Upper lobe of left lung (tissue), 6 donors: ENCODE data around the gene USP32. TPM values are rescaled to one million over a fixed set of nuclear protein-coding genes. Genes with fewer than 3 reads are reported as not detected.

Source experiments
- ATAC-seq, 2 donors: fragments of 200-7000 bp; cut with Tn5 transposase; one replicate each; pipeline ENCODE4 v1.9.1; 2022; ENCODE audit warnings: mild to moderate bottlenecking in 2 of 2, moderate library complexity in 2 of 2; ENCODE audit not compliant: low FRiP score in 2 of 2
- DNase-seq, 2 donors: peaks; one replicate each; pipeline ENCODE4 v3.0.0-alpha.2; 2019 to 2020
- H3K27ac ChIP-seq, 4 donors: fragments of 200-600 bp; sonication (generic); one replicate each; pipeline ENCODE4 v1.5.1; 2016 to 2019
- H3K27me3 ChIP-seq, 4 donors: fragments of 200-600 bp; sonication (generic); one replicate each; pipeline ENCODE4 v1.5.1; 2017 to 2019
- H3K36me3 ChIP-seq, 4 donors: fragments of 200-600 bp; sonication (generic); one replicate each; pipeline ENCODE4 v1.5.1; 2016 to 2019
- H3K4me1 ChIP-seq, 4 donors: fragments of 200-600 bp; sonication (generic); one replicate each; pipeline ENCODE4 v1.5.1; 2018 to 2019
- H3K4me3 ChIP-seq, 4 donors: fragments of 200-600 bp; sonication (generic); one replicate each; pipeline ENCODE4 v1.5.1; 2017 to 2019; ENCODE audit warnings: mild to moderate bottlenecking in 2 of 4, moderate library complexity in 1 of 4
- H3K9me3 ChIP-seq, 4 donors: fragments of 200-600 bp; sonication (generic); one replicate each; pipeline ENCODE4 v1.5.1; 2018 to 2019
- EP300 ChIP-seq, 4 donors: sonication (generic); formaldehyde crosslinking; IDR thresholded peaks; one replicate each; pipeline ENCODE4 v1.5.1; 2017; ENCODE audit warnings: antibody characterized with exemption in 4 of 4, control low read depth in 2 of 4
- POLR2A ChIP-seq, 4 donors: fragments of 450-650 bp; IDR thresholded peaks; one replicate each; pipeline ENCODE4 v1.5.1; 2016 to 2017; ENCODE audit warnings: antibody characterized with exemption in 4 of 4, mild to moderate bottlenecking in 2 of 4
- POLR2AphosphoS5 ChIP-seq, 2 donors: sonication (generic); formaldehyde crosslinking; IDR thresholded peaks; one replicate each; pipeline ENCODE4 v1.5.1; 2017; ENCODE audit warnings: antibody characterized with exemption in 2 of 2
- WGBS, 2 donors: methylation state at CpG; one replicate each; pipeline ENCODE4 v1.1.5; 2017 to 2018; 5-methylcytosine and 5-hydroxymethylcytosine counted together
- total RNA-seq, 6 donors: library from RNA; depleted of rRNA in 4 of 6; stranded (reverse); fragments of >200 nt in 4 of 6; gene quantifications; one replicate each; pipeline versions ENCODE4 v1.1.0 to v1.2.1, GENCODE V29; 2016 to 2021
- TF ChIP-seq, protein P1 (sequence below), 6 experiments: fragments of 450-650 bp in 4 of 6; fragments of 200-600 bp in 2 of 6; sonication (generic) in 2 of 6; IDR thresholded peaks; one replicate each; pipeline ENCODE4 v1.5.1; 2016 to 2019; ENCODE audit warnings: antibody characterized with exemption in 6 of 6
- donor health status: DM: no; HTN: no; CAD: no; lungs with moderate emphysema.
- donor health status: DM: no; HTN: yes; CAD: no; lungs with severe emphysema.

Gene USP32
- total RNA-seq, 6 donors from 2014 or later: 69.5 to 115 (median 86.3) TPM

DNA sequence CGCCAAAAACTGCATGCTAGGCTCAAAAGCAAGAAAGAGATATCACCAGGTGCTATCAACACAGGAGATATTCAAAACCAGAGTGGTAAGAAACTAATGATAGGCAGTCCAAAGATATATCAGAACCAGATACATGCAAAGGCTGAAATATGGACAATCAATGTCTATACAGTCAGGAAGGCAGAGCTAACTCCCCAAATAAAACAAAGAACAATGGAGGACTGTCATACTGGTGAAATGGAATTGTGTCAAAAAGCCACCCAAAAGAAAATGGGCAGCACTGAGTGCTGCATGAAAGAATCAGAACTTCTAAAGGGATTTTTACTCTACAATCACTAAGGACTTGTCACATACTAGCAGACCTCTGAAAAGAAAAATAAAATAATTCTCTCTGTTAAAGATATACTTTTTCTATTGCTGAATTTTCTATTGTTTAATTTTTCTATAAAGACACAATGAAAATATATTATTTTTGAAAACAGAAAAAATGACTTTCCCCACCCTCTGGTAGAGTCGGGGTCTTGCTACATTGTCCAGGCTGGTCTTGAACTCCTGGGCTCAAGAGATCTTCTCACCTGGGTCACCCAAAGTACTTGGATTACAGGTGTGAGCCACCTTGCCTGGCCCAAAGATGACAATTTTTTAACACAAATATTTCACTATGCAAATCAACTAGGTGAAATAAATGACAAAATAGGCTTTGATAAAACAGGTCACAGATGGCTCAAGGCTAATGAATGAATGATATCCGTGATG is 98.2 kb downstream of the USP32 start:
- no peaks in the 10 kb centered on the region for H3K9me3 ChIP-seq
- DNase-seq (no peak), ATAC-seq (no peak)
- H3K27me3 ChIP-seq: no peaks in the 10 kb centered on the region
- TF ChIP-seq, protein P1, sequence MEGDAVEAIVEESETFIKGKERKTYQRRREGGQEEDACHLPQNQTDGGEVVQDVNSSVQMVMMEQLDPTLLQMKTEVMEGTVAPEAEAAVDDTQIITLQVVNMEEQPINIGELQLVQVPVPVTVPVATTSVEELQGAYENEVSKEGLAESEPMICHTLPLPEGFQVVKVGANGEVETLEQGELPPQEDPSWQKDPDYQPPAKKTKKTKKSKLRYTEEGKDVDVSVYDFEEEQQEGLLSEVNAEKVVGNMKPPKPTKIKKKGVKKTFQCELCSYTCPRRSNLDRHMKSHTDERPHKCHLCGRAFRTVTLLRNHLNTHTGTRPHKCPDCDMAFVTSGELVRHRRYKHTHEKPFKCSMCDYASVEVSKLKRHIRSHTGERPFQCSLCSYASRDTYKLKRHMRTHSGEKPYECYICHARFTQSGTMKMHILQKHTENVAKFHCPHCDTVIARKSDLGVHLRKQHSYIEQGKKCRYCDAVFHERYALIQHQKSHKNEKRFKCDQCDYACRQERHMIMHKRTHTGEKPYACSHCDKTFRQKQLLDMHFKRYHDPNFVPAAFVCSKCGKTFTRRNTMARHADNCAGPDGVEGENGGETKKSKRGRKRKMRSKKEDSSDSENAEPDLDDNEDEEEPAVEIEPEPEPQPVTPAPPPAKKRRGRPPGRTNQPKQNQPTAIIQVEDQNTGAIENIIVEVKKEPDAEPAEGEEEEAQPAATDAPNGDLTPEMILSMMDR (IDR thresholded peaks at IDR 0.05): no peak
- peaks cover 0 to 5% (median 2%) of the 10 kb centered on the region in 4 donors for H3K36me3 ChIP-seq
- H3K27ac ChIP-seq: no peak overlapping the region
- 91 to 96% methylated on average over 3 of the region's 3 CpGs for WGBS, 2 donors
- H3K4me3 ChIP-seq: no peak overlapping the region
- H3K4me1 ChIP-seq: no peaks in the 10 kb centered on the region

GRCh38 chr17:60292697-60293096 is 99.2 kb downstream of the USP32 start:
- DNase-seq (no peak), ATAC-seq (no peak)
- Histone ChIP-seq H3K4me3 (no peak overlapping the region), H3K36me3 (peaks cover 0 to 12% (median 6%) of the 10 kb centered on the region in 4 donors), H3K4me1 (no peaks in the 10 kb centered on the region), H3K27ac (no peak overlapping the region), H3K27me3 (no peaks in the 10 kb centered on the region), H3K9me3 (no peaks in the 10 kb centered on the region)
- TF ChIP-seq EP300 (IDR thresholded peaks at IDR 0.05): no peak
- no peak for TF ChIP-seq POLR2AphosphoS5 (IDR thresholded peaks at IDR 0.05)
- no peak for TF ChIP-seq POLR2A (IDR thresholded peaks at IDR 0.05)
- TF ChIP-seq, protein P1 (IDR thresholded peaks at IDR 0.05): no peak
- 95 to 97% methylated on average over 1 of the region's 1 CpG for WGBS, 2 donors

DNA sequence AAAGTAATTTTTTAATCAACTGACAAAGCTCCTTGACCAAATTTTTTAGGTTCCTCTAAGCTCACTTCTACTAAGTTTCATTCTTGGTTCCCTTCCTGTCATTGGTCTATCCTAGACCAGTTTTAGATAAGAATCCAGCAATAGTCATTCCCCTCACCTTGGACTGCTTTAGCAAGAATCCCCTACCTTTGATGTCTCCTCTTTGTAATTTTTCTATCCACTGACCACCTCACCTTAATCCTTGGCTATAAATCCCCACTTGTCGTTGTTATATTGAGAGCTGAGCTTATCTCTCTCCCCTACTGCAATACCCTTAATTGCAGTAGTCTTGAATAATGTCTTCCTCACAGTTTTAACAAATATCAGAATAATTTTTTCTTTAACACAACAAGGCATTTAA is 107.2 kb downstream of the USP32 start:
- no peaks in the 10 kb centered on the region for H3K27me3 ChIP-seq
- H3K4me1 ChIP-seq: no peaks in the 10 kb centered on the region
- ATAC-seq: no peak
- DNase-seq: no peak
- H3K27ac ChIP-seq: no peak overlapping the region
- no peak for TF ChIP-seq POLR2A (IDR thresholded peaks at IDR 0.05)
- TF ChIP-seq, protein P1 (IDR thresholded peaks at IDR 0.05): no peak
- TF ChIP-seq EP300 (IDR thresholded peaks at IDR 0.05): no peak
- no peak for TF ChIP-seq POLR2AphosphoS5 (IDR thresholded peaks at IDR 0.05)
- H3K4me3 ChIP-seq: no peak overlapping the region
- H3K36me3 ChIP-seq: peaks cover 0 to 25% (median 5%) of the 10 kb centered on the region in 4 donors
- no peaks in the 10 kb centered on the region for H3K9me3 ChIP-seq
- WGBS, 2 donors: 89 to 96% methylated on average over 1 of the region's 1 CpG

DNA sequence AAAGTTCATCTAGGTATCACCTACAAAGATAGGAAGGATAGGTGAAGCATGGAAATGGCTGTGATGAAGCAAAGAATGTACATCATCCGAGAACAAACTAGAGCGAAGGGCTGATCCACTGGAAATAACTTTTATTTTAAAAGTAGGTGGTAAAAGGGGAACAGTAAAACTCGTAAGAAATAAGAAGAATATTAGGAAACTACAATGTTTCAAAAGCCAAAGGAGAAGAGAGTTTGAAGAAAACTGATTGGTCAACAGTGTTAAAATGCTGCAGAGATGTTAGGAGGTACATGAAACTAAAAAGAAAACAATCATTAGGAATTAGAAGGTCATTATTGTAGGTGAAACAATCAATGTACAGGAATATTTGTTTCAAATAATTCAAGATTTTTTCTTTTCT is 108.1 kb downstream of the USP32 start:
- Histone ChIP-seq H3K9me3 (no peaks in the 10 kb centered on the region), H3K4me3 (no peak overlapping the region), H3K27ac (no peak overlapping the region), H3K4me1 (no peaks in the 10 kb centered on the region), H3K27me3 (no peaks in the 10 kb centered on the region), H3K36me3 (peaks cover 0 to 25% (median 5%) of the 10 kb centered on the region in 4 donors)
- DNase-seq: no peak
- TF ChIP-seq, protein P1 (IDR thresholded peaks at IDR 0.05): no peak
- TF ChIP-seq EP300 (IDR thresholded peaks at IDR 0.05) (no peak), POLR2A (IDR thresholded peaks at IDR 0.05) (no peak), POLR2AphosphoS5 (IDR thresholded peaks at IDR 0.05) (no peak)
- ATAC-seq: no peak
- 78 to 93% methylated on average over 3 of the region's 3 CpGs for WGBS, 2 donors

GRCh38 chr17:60280673-60281072 is 111.3 kb downstream of the USP32 start:
- ATAC-seq (no peak), DNase-seq (no peak)
- Histone ChIP-seq H3K36me3 (peaks cover 0 to under 1% (median 0%) of the 10 kb centered on the region in 4 donors), H3K27ac (no peak overlapping the region), H3K4me1 (no peaks in the 10 kb centered on the region), H3K27me3 (no peaks in the 10 kb centered on the region), H3K9me3 (no peaks in the 10 kb centered on the region), H3K4me3 (no peak overlapping the region)
- no peak for TF ChIP-seq POLR2A (IDR thresholded peaks at IDR 0.05)
- TF ChIP-seq POLR2AphosphoS5 (IDR thresholded peaks at IDR 0.05): no peak
- TF ChIP-seq, protein P1 (IDR thresholded peaks at IDR 0.05): no peak
- TF ChIP-seq EP300 (IDR thresholded peaks at IDR 0.05): no peak
